ENCODE measurements around the gene MT1M.

The MT1M gene

GRCh38 chr16:56641166-56641565 is 8.7 kb downstream of the MT1M start:
- no peak overlapping the region for H3K4me3 ChIP-seq (replicated peaks; ENCODE audit: low read depth, low read length)
- DNase-seq (ENCODE audit: low read depth) = no peak
- TF ChIP-seq CTCF (IDR thresholded peaks at IDR 0.05; ENCODE audit: low read length, missing control alignments) = no peak

- peak; percentile 43 for DNase-seq (ENCODE audit: low read depth)
- H3K4me3 ChIP-seq (replicated peaks; ENCODE audit: low read depth, low read length) = peak overlapping the region; percentile 33
- TF ChIP-seq CTCF (IDR thresholded peaks at IDR 0.05; ENCODE audit: low read length, missing control alignments) = peak; percentile 28
Measured at GRCh38 chr16:56643080-56643778, 10.8 kb downstream of the MT1M start.

DNA sequence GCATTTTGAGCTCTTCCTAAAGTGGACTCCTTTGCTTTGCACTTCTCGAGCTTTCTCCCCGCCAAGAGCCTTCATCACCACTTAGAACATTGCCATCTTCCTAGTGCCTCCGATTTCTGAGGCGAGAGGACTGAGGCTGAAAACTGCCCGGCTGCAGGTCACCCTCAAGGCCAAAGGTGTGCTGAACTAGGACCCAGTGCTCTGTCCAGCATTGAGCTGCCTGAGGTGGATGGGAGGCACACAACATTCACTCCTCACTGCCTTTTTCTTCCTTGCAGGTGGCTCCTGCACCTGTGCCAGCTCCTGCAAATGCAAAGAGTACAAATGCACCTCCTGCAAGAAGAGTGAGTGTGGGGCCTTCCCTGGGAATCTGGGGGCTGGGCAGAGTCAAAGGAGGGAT is 11.4 kb downstream of the MT1M start:
- no peak overlapping the region for H3K4me3 ChIP-seq (replicated peaks; ENCODE audit: low read depth, low read length)
- no peak for DNase-seq (ENCODE audit: low read depth)
- no peak for TF ChIP-seq CTCF (IDR thresholded peaks at IDR 0.05; ENCODE audit: low read length, missing control alignments)

DNA sequence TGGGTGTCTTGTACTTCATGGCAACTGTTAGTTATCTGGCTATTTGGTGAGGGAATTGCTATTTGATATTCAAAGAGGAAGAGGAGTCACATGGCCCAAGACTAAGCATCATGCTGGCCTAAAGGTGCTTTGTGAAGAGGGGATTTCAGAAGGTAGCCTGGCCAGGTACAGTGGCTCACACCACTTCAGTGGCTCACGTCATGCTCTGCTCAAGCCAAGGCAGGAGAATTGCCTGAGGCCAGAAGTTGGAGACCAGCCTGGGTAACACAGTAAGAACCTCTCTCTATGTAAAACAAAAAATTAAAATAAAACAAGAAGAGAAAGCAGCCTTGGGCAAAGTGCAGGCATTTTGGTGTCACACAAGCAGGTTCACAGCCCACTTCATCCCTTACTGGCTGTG is 12.9 kb downstream of the MT1M start:
- H3K4me3 ChIP-seq (replicated peaks; ENCODE audit: low read depth, low read length) = no peak overlapping the region
- no peak for TF ChIP-seq CTCF (IDR thresholded peaks at IDR 0.05; ENCODE audit: low read length, missing control alignments)
- DNase-seq (ENCODE audit: low read depth) = no peak

DNA sequence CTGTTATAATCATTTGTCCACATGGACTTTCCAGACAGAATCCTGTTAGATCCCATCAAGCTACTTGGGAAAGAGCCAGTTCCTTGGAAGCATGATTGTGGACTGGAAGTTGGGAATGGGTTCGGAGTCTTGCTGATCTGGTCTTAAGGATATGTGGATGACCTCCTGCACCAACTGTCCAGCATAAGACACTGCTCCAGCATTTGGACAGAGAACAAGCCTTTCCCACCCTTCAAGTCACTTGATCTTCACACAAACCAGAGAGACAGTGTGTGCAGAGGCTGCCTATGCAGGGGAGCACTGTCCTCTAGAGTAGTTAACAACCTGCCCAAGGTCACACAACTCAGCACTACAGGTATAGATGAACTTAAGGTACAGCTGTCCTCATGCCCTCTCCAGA is 13.4 kb downstream of the MT1M start:
- TF ChIP-seq CTCF (IDR thresholded peaks at IDR 0.05; ENCODE audit: low read length, missing control alignments) = no peak

DNA sequence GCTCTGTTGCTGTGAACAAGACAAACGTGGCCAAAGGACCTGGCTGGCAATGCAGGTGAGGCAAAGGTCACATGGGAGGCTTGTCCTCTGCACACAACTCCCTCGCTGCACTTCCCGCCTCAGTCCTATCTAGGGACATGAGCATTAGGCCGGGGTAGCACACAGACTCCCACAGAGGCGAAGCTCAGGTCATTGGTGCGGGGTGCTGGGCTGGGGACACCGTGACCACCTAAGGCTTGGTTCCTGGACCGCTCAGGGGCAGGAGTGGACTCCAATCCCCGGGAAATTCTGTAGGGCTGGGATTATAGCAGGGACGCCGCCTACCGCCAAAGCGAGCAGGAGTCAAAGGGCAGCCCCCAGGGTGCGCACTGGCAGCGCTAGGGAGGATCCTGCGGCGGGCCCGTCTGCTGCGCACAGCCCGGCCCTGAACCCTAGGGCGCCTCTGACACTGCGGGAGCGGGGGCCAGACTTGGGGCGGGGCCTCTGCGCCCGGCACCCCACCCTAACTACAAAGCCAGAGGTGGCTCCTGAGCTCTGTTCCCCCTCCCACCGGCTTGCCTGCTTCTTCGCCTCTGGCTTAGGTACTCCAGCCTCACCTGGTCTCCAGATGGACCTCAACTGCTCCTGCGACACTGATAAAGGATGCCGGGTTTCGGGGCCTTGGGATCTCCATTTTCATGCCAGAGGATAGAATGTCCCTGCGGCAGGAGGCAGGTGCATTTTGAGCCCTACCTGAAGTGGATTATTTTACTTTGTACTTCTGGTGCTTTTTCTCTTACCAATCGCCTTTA is 15.4 kb downstream of the MT1M start:
- TF ChIP-seq CTCF (IDR thresholded peaks at IDR 0.05; ENCODE audit: low read length, missing control alignments) = no peak
- no peak overlapping the region for H3K4me3 ChIP-seq (replicated peaks; ENCODE audit: low read depth, low read length)
- DNase-seq (ENCODE audit: low read depth) = no peak

More for the DNA sequence above, 13.4 kb downstream of the MT1M start:
- no peak overlapping the region for H3K4me3 ChIP-seq (replicated peaks; ENCODE audit: low read depth, low read length)
- DNase-seq (ENCODE audit: low read depth) = no peak
